Nephron (organoid): ENCODE measurements around the gene QRFP.
"Not testable (repeated sequence)": the region's sequence is repeated elsewhere in the genome, so short reads cannot be mapped to it uniquely, and the experiment has no call there.

Experiments
- H3K27ac Mint-ChIP-seq, 3 experiments: 2 replicates each; pipeline ENCODE4 v1.8.0; 2020; ENCODE audit warnings: mixed read lengths in 3 of 3, mild to moderate bottlenecking in 2 of 3, moderate library complexity in 1 of 3
- H3K27me3 Mint-ChIP-seq: 2 replicates; pipeline ENCODE4 v1.8.0; 2021; ENCODE audit warnings: low read depth, mild to moderate bottlenecking, moderate library complexity, mixed read lengths
- H3K36me3 Mint-ChIP-seq: 2 replicates; pipeline ENCODE4 v1.8.0; 2020; ENCODE audit warnings: low read depth, mixed read lengths
- H3K4me1 Mint-ChIP-seq: 2 replicates; pipeline ENCODE4 v1.8.0; 2020; ENCODE audit warnings: mixed read lengths
- H3K4me3 Mint-ChIP-seq, 3 experiments: 2 replicates each; pipeline ENCODE4 v1.8.0; 2020; ENCODE audit warnings: mild to moderate bottlenecking in 3 of 3, mixed read lengths in 3 of 3, moderate library complexity in 2 of 3
- H3K9me3 Mint-ChIP-seq: 2 replicates; pipeline ENCODE4 v1.8.0; 2020; ENCODE audit warnings: mixed read lengths
- CTCF ChIP-seq, 3 experiments: fragments of 200-600 bp; sonication (generic); IDR thresholded peaks; one replicate each; pipeline ENCODE4 v1.5.0; 2021; ENCODE audit warnings: antibody characterized with exemption in 3 of 3; ENCODE audit not compliant: unreplicated experiment in 3 of 3

The QRFP gene

GRCh38 chr9:130854835-130855234 is 41.8 kb downstream of the QRFP start:
- Mint-ChIP-seq H3K36me3 (peaks cover 64% of the 10 kb centered on the region), H3K9me3 (no peaks in the 10 kb centered on the region), H3K4me3 (no peak overlapping the region), H3K27me3 (no peaks in the 10 kb centered on the region), H3K4me1 (peaks cover 32% of the 10 kb centered on the region), H3K27ac (no peak overlapping the region)
- no peak for TF ChIP-seq CTCF (IDR thresholded peaks at IDR 0.05; ENCODE audit: unreplicated experiment in 3 of 3)

DNA sequence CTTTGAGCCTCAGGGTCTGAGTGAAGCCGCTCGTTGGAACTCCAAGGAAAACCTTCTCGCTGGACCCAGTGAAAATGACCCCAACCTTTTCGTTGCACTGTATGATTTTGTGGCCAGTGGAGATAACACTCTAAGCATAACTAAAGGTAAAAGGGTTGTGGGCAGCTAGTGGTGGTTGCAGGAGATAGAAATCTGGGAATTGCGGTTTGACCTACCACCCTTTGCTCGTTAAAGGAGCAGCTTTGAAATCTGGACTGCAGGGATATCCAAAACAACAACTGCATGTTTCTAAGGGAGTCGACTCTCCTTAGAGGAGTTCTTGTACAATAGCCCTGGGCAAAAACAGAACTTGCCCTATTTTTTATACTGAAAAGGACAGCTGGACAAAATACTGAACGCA is 42.5 kb downstream of the QRFP start:
- no peak for TF ChIP-seq CTCF (IDR thresholded peaks at IDR 0.05; ENCODE audit: unreplicated experiment in 3 of 3)
- H3K9me3 Mint-ChIP-seq = no peaks in the 10 kb centered on the region
- no peak overlapping the region for H3K4me3 Mint-ChIP-seq
- H3K27ac Mint-ChIP-seq = no peak overlapping the region
- H3K36me3 Mint-ChIP-seq = peaks cover 65% of the 10 kb centered on the region
- peaks cover 32% of the 10 kb centered on the region for H3K4me1 Mint-ChIP-seq
- H3K27me3 Mint-ChIP-seq = no peaks in the 10 kb centered on the region

- Mint-ChIP-seq H3K4me1 (peaks cover 24% of the 10 kb centered on the region), H3K36me3 (peaks cover 53% of the 10 kb centered on the region), H3K4me3 (no peak overlapping the region), H3K9me3 (no peaks in the 10 kb centered on the region), H3K27me3 (no peaks in the 10 kb centered on the region), H3K27ac (peak overlapping the region in 2 of 3 experiments; percentile 53 to 59)
- TF ChIP-seq CTCF (IDR thresholded peaks at IDR 0.05; ENCODE audit: unreplicated experiment in 3 of 3) = no peak
Observed at GRCh38 chr9:130852801-130853200, 43.8 kb downstream of the QRFP start.

GRCh38 chr9:130849356-130849755 is 47.3 kb downstream of the QRFP start:
- H3K9me3 Mint-ChIP-seq = no peaks in the 10 kb centered on the region
- no peak for TF ChIP-seq CTCF (IDR thresholded peaks at IDR 0.05; ENCODE audit: unreplicated experiment in 3 of 3)
- peaks cover 48% of the 10 kb centered on the region for H3K4me1 Mint-ChIP-seq
- H3K36me3 Mint-ChIP-seq = peaks cover 36% of the 10 kb centered on the region
- no peaks in the 10 kb centered on the region for H3K27me3 Mint-ChIP-seq
- peak overlapping the region in 2 of 3 experiments; percentile 67 to 68 for H3K27ac Mint-ChIP-seq
- no peak overlapping the region for H3K4me3 Mint-ChIP-seq

GRCh38 chr9:130848514-130848913 is 48.1 kb downstream of the QRFP start:
- not testable (repeated sequence) for H3K4me3 Mint-ChIP-seq, H3K27ac Mint-ChIP-seq, H3K9me3 Mint-ChIP-seq, H3K27me3 Mint-ChIP-seq
- Mint-ChIP-seq H3K36me3 (peaks cover 33% of the 10 kb centered on the region), H3K4me1 (peaks cover 57% of the 10 kb centered on the region)

DNA sequence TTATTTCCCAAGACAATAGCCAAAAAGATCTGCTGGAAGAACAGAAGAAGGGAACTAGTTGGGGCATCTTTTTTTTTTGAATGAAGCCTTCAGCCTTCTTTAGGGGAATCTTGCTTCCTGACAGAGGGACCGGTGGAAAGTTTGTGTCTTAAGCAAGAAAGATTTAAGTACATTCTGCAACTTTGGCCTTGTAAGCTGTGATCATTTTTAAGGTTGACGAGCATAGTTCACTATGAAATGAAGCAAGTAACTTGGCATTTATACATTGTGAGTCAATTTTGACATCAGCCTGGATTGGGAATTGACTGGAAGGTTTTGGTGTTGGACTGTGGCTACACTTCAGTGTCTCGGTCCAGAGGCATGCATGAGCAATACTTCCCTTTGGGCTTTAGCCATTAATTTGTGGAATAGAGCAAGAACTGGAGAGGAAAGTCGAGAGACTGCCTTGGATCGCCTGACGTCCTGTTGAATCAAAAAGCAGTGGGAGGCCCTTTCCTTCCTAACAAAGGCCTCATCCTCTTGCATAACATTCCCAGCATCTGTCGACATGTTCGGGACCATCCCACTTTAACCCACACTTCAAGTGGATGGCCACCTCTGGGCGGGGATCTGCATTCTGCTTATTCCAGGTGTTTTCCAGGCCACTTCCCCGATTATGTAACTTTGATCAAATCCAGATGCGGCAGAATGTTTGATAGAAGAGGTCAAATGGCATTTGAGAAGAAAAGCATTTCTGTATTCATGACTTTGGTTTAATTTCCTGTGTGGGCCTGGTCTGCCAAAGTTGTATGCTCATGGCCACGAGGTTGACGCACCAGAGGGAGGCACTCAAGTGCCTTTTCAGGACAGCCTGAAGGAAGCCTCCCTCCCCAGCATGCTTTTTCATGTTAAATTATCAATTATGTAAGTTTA is 49.0 kb downstream of the QRFP start:
- Mint-ChIP-seq H3K9me3 (no peaks in the 10 kb centered on the region), H3K27me3 (no peaks in the 10 kb centered on the region), H3K4me3 (peak overlapping the region in 2 of 3 experiments; percentile 28 to 52), H3K27ac (peak overlapping the region; percentile 95 to 98 (median 95)), H3K4me1 (peaks cover 63% of the 10 kb centered on the region), H3K36me3 (peaks cover 29% of the 10 kb centered on the region)
- no peak for TF ChIP-seq CTCF (IDR thresholded peaks at IDR 0.05; ENCODE audit: unreplicated experiment in 3 of 3)
